GM12878 (cell line): ENCODE measurements around the gene REV3L. TPM values are rescaled to one million over a fixed set of nuclear protein-coding genes. Genes with fewer than 3 reads are reported as not detected.

Experiments used
- ATAC-seq: fragments of 200-7000 bp; cut with Tn5 transposase; 3 replicates; pipeline ENCODE4 v1.9.1; 2020; ENCODE audit warnings: mild to moderate bottlenecking, moderate library complexity
- BruUV-seq: library from RNA; stranded (reverse); fragments of 400-500 nt; replicated peaks from 2 replicates; lab custom pipeline; 2021; lab: Mats Ljungman, UMichigan
- CTCF ChIA-PET: fragments of 300-600 bp; sonication (Branson Sonifier 250); formaldehyde crosslinking; extraction: SDS; loops from one replicate; lab custom pipeline; 2021; ENCODE audit warnings: inconsistent platforms; lab: Yijun Ruan, JAX
- POLR2A ChIA-PET: fragments of 350-600 bp; formaldehyde crosslinking; extraction: SDS; loops from one replicate; lab custom pipeline; 2021; ENCODE audit warnings: inconsistent platforms; lab: Charles Lee
- RAD21 ChIA-PET: fragments of 300-600 bp; sonication (Branson Sonifier 250); formaldehyde crosslinking; loops from one replicate; lab custom pipeline; 2023; ENCODE audit warnings: antibody characterized with exemption; ENCODE audit not compliant: unreplicated experiment; lab: Charles Lee
- SMC1A ChIA-PET: fragments of 300-600 bp; sonication (Branson Sonifier 250); formaldehyde crosslinking; loops from one replicate; lab custom pipeline; 2023; ENCODE audit not compliant: unreplicated experiment, uncharacterized antibody; lab: Charles Lee
- DNase-seq: peaks from one replicate; pipeline ENCODE4 v3.0.0-alpha.2; 2011; ENCODE audit warnings: low read depth, low spot score
- FAIRE-seq: peaks from 3 replicates; lab custom pipeline; 2011; peaks lifted over from hg19 to GRCh38; lab: Jason Lieb, UNC
- H2AFZ ChIP-seq: 2 replicates; pipeline ENCODE4 v1.6.0; 2011; ENCODE audit warnings: low read depth, low read length, control low read depth; ENCODE audit not compliant: control insufficient read depth
- H3K27ac ChIP-seq: 2 replicates; pipeline ENCODE4 v1.5.1; 2011; ENCODE audit warnings: control low read depth; ENCODE audit not compliant: control insufficient read depth, insufficient read depth
- H3K27me3 ChIP-seq, 2 experiments: replicated peaks in 1 of 2; 2 replicates each; pipeline versions ENCODE4 v1.6.0 to v1.6.1; 2011; ENCODE audit warnings: low read length in 1 of 2; ENCODE audit not compliant: control insufficient read depth in 2 of 2, insufficient read depth in 2 of 2
- H3K36me3 ChIP-seq, 2 experiments: 2 replicates each; pipeline ENCODE4 v1.5.1; 2011; ENCODE audit warnings: low read length in 1 of 2; ENCODE audit not compliant: control insufficient read depth in 2 of 2, insufficient read depth in 2 of 2
- H3K4me1 ChIP-seq: 2 replicates; pipeline ENCODE4 v1.6.1; 2011; ENCODE audit warnings: mild to moderate bottlenecking, low read length, moderate library complexity, mixed read lengths; ENCODE audit not compliant: control insufficient read depth, insufficient read depth
- H3K4me2 ChIP-seq: 2 replicates; pipeline ENCODE4 v1.6.0; 2011; ENCODE audit warnings: control low read depth; ENCODE audit not compliant: control insufficient read depth, insufficient read depth
- H3K4me3 ChIP-seq: fragments of 200-600 bp; sonication (generic); 2 replicates; pipeline ENCODE4 v1.5.1; 2016
- H3K79me2 ChIP-seq: 2 replicates; pipeline ENCODE4 v1.6.0; 2011; ENCODE audit warnings: low read length; ENCODE audit not compliant: control insufficient read depth, insufficient read depth
- H3K9ac ChIP-seq: 2 replicates; pipeline ENCODE4 v1.8.0; 2011; ENCODE audit warnings: low read length, control low read depth, mixed read lengths; ENCODE audit not compliant: control insufficient read depth, insufficient read depth
- H3K9me3 ChIP-seq: replicated peaks from 3 replicates; pipeline ENCODE4 v1.5.1; 2011; ENCODE audit warnings: mild to moderate bottlenecking, low read length; ENCODE audit not compliant: control insufficient read depth, insufficient read depth
- H4K20me1 ChIP-seq: 2 replicates; pipeline ENCODE4 v1.6.0; 2011; ENCODE audit not compliant: control insufficient read depth, insufficient read depth
- CBX3 ChIP-seq: fragments of 200-600 bp; sonication (generic); IDR thresholded peaks from 2 replicates; pipeline ENCODE4 v1.6.1; 2016; ENCODE audit warnings: low read depth, borderline replicate concordance
- E2F4 ChIP-seq: IDR thresholded peaks from 2 replicates; pipeline ENCODE4 v1.6.1; 2012; ENCODE audit warnings: low read depth, low read length, improper control_type of control experiment
- ETV6 ChIP-seq, 2 experiments: fragments of 450-650 bp in 1 of 2; IDR thresholded peaks in 1 of 2; conservative IDR thresholded peaks in 1 of 2; 2 replicates each; pipeline ENCODE4 v1.6.1; 2014; ENCODE audit warnings: antibody characterized with exemption in 1 of 2, borderline replicate concordance in 1 of 2, low read depth in 1 of 2, mild to moderate bottlenecking in 1 of 2, moderate library complexity in 1 of 2
- ZNF384 ChIP-seq: IDR thresholded peaks from 2 replicates; pipeline ENCODE4 v1.6.1; 2012; ENCODE audit warnings: low read depth, mild to moderate bottlenecking, low read length, improper control_type of control experiment, borderline replicate concordance
- WGBS: methylation state at CpG from one replicate; pipeline ENCODE4 v1.1.6; 2016; ENCODE audit warnings: low lambda C conversion rate; ENCODE audit not compliant: insufficient replicate concordance, insufficient coverage; ENCODE audit errors: missing lambda C conversion rate; 5-methylcytosine and 5-hydroxymethylcytosine counted together
- in situ Hi-C: fragments of 300-500 bp; cut with MboI; formaldehyde crosslinking; loops from 9 replicates; pipeline ENCODE4 v1.14.3; 2018; ENCODE audit warnings: mixed read lengths
- intact Hi-C: fragments of 100-400 bp; cut with micrococcal nuclease; formaldehyde crosslinking; loops from one replicate; pipeline ENCODE4 v1.14.2; 2022; ENCODE audit not compliant: unreplicated experiment
- polyA plus RNA-seq, 11 experiments: library from polyadenylated mRNA; depleted of rRNA in 4 of 11; unstranded in 6 of 11; stranded (reverse) in 5 of 11; fragments of >200 nt; fragmentation: Nextera tagmentation in 4 of 11; fragmentation: Illumina TruSeq in 1 of 11; extraction: Ambion mirVana in 4 of 11; extraction: Trizol in 1 of 11; gene quantifications; 1 replicate in 1 of 11; 2 replicates in 10 of 11; pipeline versions ENCODE4 v1.2.1 to v1.2.3, GENCODE V29; 2011 to 2016; ENCODE audit warnings: inconsistent platforms in 2 of 11, missing spikeins in 2 of 11, low read depth in 1 of 11
- total RNA-seq, 4 experiments: library from RNA; depleted of rRNA in 3 of 4; stranded (reverse); fragments of >200 nt in 3 of 4; fragmentation: Illumina TruSeq in 1 of 4; extraction: Trizol in 1 of 4; gene quantifications; 2 replicates each; pipeline versions ENCODE4 v1.2.1 to v1.2.3, GENCODE V29; 2013 to 2021
- TF ChIP-seq, protein P1 (sequence below): fragments of 450-650 bp; IDR thresholded peaks from 2 replicates; pipeline ENCODE4 v1.6.1; 2016; ENCODE audit warnings: mild to moderate bottlenecking

The REV3L gene
- total and polyA plus RNA-seq, 10 of the 15 experiments (the other 5 are each of a cell fraction or from before 2014, with no cell fraction given), result 7.6 to 33.6 (median 21.5) TPM

DNA sequence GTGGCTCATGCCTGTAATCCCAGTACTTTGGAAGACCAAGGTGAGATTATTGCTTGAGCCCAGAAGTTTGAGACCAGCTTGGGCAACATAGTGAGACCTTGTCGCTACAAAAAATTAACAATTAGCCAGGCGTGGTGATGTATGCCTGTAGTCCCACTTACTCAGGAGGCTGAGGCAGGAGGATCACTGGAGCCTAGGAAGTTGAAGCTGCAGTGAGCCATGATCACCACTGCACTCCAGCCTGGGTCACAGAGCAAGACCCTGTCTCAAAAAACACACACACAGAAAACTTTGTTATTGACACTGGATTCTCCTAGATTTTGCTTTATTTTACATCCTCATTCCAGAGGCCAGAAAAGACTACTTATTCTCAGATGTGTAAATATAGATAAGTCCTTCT lies 9.5 kb upstream of the REV3L start (continued):
- TF ChIP-seq E2F4 (no peak), ZNF384 (no peak), CBX3 (no peak)

DNA sequence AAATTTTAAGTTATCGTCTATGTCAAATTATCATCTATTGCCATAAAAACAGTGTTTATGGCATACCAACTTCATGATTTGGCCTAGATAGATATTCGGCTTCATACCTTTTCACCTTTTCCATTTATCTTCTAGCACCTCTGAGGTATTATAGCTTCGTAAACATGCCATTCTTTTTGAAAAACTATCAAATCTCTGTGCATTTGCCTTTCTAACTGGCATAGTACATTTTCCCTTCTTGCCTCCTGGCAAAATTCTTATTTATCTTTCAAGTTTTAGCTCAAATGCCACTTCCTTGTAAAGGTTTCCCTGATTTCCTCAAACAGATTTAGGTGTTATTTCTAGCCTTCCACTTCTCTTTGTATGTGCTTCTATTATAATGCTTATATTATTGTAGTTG lies 7.0 kb upstream of the REV3L start:
- H3K9me3 ChIP-seq, result peaks cover 4% of the 10 kb centered on the region
- H3K27me3 ChIP-seq, result no peaks in the 10 kb centered on the region
- peaks cover 14% of the 10 kb centered on the region for H3K4me1 ChIP-seq
- no peak overlapping the region for H3K27ac ChIP-seq
- no peak overlapping the region for H3K9ac ChIP-seq
- intact Hi-C loops, result no loop called here
- no peak overlapping the region for H3K4me2 ChIP-seq
- TF ChIP-seq ETV6 (conservative IDR thresholded peaks at IDR 0.05 in 1 of 2, IDR thresholded peaks at IDR 0.05 in 1 of 2; ENCODE audit: borderline replicate concordance in 1 of 2, low read depth in 1 of 2), result no peak
- TF ChIP-seq, protein P1, sequence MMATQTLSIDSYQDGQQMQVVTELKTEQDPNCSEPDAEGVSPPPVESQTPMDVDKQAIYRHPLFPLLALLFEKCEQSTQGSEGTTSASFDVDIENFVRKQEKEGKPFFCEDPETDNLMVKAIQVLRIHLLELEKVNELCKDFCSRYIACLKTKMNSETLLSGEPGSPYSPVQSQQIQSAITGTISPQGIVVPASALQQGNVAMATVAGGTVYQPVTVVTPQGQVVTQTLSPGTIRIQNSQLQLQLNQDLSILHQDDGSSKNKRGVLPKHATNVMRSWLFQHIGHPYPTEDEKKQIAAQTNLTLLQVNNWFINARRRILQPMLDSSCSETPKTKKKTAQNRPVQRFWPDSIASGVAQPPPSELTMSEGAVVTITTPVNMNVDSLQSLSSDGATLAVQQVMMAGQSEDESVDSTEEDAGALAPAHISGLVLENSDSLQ, result no peak
- H4K20me1 ChIP-seq, result no peaks in the 10 kb centered on the region
- WGBS, result 97% methylated on average over 3 of the region's 3 CpGs
- in situ Hi-C loops, result no loop called here
- no peak overlapping the region for H3K4me3 ChIP-seq
- DNase-seq, result no peak
- H3K79me2 ChIP-seq, result peaks cover 23% of the 10 kb centered on the region
- H2AFZ ChIP-seq, result no peak overlapping the region
- RAD21 ChIA-PET, result interaction anchor here (0.6 to 1.2 kb wide), 3 partner anchors 9 to 231 kb away, joined by 3 to 4 read pairs (median 3); a partner anchor contains a TSS
- H3K36me3 ChIP-seq, result no peaks in the 10 kb centered on the region
- no TSS peak for BruUV-seq
- no peak for ATAC-seq
- no peak for FAIRE-seq
- CTCF ChIA-PET, result interaction anchor here (0.5 to 1.4 kb wide), 6 partner anchors 10 to 231 kb away, joined by 3 to 7 read pairs (median 3); no protein-coding TSS in a partner anchor
- SMC1A ChIA-PET, result interaction anchor here (0.9 to 2.2 kb wide), 4 partner anchors 11 to 383 kb away, joined by 3 to 10 read pairs (median 4); partner anchors contain the start of gene FYN
- POLR2A ChIA-PET, result interaction anchor here (0.6 to 2.1 kb wide), 3 partner anchors 83 to 231 kb away, joined by 3 to 4 read pairs (median 4); a partner anchor contains a TSS
